ENCODE data around the gene TRIL.

TRIL gene

DNA sequence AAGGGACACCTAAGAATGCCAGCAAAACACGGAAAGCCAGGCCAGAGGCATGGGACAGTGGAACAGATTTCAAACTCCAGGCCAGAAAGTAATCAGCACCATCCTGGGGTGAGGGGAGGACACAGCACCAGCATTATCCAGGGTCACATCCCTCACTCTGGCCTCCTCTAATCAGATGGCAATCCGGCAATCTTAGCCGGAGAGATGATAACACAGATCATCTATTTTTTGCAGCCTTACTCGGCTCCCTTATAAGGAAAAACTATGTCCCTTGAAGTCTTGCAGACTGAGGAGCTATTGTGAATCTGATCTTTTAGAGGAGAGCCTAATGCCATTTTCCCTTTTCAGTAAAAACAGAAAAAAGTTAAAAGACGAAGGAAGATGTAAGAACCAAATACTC lies 16.5 kb downstream of the TRIL start:
- Histone ChIP-seq H3K36me3 (ENCODE audit: control insufficient read depth in 1 of 2, insufficient read depth in 2 of 2, low read length in 2 of 2) (no peaks in the 10 kb centered on the region), H3K27me3 (ENCODE audit: control insufficient read depth in 1 of 2, insufficient read depth in 2 of 2, low read length in 2 of 2) (no peaks in the 10 kb centered on the region), H3K27ac (ENCODE audit: low read depth, low read length) (no peak overlapping the region), H3K4me1 (ENCODE audit: control insufficient read depth in 1 of 2, insufficient read depth in 2 of 2, low read length in 2 of 2) (no peaks in the 10 kb centered on the region), H3K9me3 (ENCODE audit: control insufficient read depth in 1 of 2, low read length in 2 of 2) (no peaks in the 10 kb centered on the region), H3K9ac (ENCODE audit: low read depth in 1 of 2, low read length in 2 of 2) (no peak overlapping the region), H3K4me3 (ENCODE audit: low read depth in 1 of 2, low read length in 2 of 2) (no peak overlapping the region)

DNA sequence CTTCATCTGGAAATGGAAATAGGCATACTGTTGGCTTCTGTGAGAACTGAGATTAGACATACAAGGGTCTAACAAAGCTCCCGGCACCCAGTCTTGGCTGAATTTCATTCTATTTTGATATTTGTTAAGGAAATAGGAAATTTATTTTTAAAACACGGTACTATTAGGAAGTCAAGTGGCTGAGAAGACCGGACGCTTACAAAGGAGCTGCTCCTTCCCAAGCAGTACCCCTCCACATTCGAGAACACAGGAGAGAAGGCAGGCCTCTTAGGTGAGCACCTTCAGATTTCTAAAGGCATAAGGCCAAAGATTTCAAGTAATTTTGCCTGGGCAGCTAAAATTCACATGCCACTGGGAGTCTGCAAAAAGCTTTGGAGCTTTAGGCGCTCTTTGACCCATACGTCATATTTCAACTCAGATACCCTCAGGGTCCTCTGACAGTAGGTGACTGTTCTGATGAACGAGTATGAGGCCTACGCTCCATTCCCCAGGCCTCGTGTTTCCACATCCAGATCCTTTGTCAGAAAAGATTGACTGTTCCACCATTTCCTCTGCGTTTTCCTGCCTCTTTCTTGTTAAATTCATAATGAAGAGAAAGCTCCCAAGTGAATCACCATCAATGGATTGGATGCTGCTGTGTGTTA lies 17.3 kb downstream of the TRIL start:
- Histone ChIP-seq H3K9me3 (ENCODE audit: control insufficient read depth in 1 of 2, low read length in 2 of 2) (no peaks in the 10 kb centered on the region), H3K4me1 (ENCODE audit: control insufficient read depth in 1 of 2, insufficient read depth in 2 of 2, low read length in 2 of 2) (no peaks in the 10 kb centered on the region), H3K27ac (ENCODE audit: low read depth, low read length) (no peak overlapping the region)

DNA sequence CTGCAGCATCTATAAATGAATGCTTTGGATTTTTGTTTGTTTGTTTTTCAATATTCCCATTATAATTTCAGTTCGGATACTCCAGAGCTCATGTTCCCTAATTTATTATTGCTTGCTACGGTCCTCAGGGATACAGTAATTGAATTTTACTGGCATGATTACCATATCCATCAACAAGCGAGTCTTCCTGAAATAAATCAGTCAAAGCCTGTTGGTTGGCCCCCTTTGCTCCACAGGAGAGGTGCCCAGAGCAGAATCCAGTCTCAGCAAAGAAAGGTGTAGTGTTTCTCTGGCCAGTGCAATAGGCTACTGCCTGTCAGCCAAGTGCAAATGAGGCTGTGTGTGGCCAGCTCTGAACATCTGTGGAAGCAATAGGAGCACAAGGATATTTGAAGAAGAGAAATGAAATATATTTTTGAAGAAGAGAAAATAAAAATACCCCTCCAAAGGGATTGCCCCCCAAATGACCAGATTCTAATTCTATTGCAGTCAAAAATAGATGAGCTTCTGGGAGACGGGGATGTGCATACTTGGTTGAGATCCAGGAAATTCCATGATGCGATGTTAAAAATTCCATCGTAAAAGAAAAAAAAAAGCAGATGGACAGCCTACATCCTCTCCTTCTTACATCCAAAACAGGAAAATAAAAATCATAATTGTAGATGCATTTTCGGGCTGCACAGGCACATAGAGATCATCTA lies 18.1 kb downstream of the TRIL start:
- Histone ChIP-seq H3K9me3 (ENCODE audit: control insufficient read depth in 1 of 2, low read length in 2 of 2) (no peaks in the 10 kb centered on the region), H3K36me3 (ENCODE audit: control insufficient read depth in 1 of 2, insufficient read depth in 2 of 2, low read length in 2 of 2) (no peaks in the 10 kb centered on the region), H3K27ac (ENCODE audit: low read depth, low read length) (no peak overlapping the region), H3K4me1 (ENCODE audit: control insufficient read depth in 1 of 2, insufficient read depth in 2 of 2, low read length in 2 of 2) (no peaks in the 10 kb centered on the region), H3K27me3 (ENCODE audit: control insufficient read depth in 1 of 2, insufficient read depth in 2 of 2, low read length in 2 of 2) (no peaks in the 10 kb centered on the region), H3K4me3 (ENCODE audit: low read depth in 1 of 2, low read length in 2 of 2) (no peak overlapping the region), H3K9ac (ENCODE audit: low read depth in 1 of 2, low read length in 2 of 2) (no peak overlapping the region)

More for the DNA sequence above, 17.3 kb downstream of the TRIL start:
- no peak overlapping the region for H3K9ac ChIP-seq (ENCODE audit: low read depth in 1 of 2, low read length in 2 of 2)
- no peak overlapping the region for H3K4me3 ChIP-seq (ENCODE audit: low read depth in 1 of 2, low read length in 2 of 2)
- no peaks in the 10 kb centered on the region for H3K36me3 ChIP-seq (ENCODE audit: control insufficient read depth in 1 of 2, insufficient read depth in 2 of 2, low read length in 2 of 2)
- H3K27me3 ChIP-seq (ENCODE audit: control insufficient read depth in 1 of 2, insufficient read depth in 2 of 2, low read length in 2 of 2) = no peaks in the 10 kb centered on the region

DNA sequence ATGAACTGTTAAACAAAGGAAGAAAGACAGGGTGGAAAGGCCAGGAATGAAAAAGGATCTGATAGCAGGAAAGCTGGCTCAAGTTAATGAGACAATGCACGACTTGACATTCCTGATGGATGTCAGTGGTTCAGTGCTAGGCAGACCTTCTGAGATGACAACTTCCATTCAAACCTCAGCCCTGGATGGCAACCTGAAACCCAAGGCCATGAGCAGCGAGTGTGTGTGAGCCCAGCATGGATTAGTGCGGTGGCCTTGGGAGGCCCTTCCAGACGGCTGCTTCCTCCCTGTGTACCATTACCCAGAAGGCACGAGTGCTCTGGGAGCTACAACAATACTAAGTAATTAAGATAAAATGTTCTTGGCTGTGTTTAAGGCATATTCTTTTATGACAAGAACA lies 18.8 kb downstream of the TRIL start:
- Histone ChIP-seq H3K4me1 (ENCODE audit: control insufficient read depth in 1 of 2, insufficient read depth in 2 of 2, low read length in 2 of 2) (no peaks in the 10 kb centered on the region), H3K36me3 (ENCODE audit: control insufficient read depth in 1 of 2, insufficient read depth in 2 of 2, low read length in 2 of 2) (no peaks in the 10 kb centered on the region), H3K27me3 (ENCODE audit: control insufficient read depth in 1 of 2, insufficient read depth in 2 of 2, low read length in 2 of 2) (no peaks in the 10 kb centered on the region), H3K9me3 (ENCODE audit: control insufficient read depth in 1 of 2, low read length in 2 of 2) (no peaks in the 10 kb centered on the region), H3K9ac (ENCODE audit: low read depth in 1 of 2, low read length in 2 of 2) (no peak overlapping the region), H3K27ac (ENCODE audit: low read depth, low read length) (no peak overlapping the region), H3K4me3 (ENCODE audit: low read depth in 1 of 2, low read length in 2 of 2) (no peak overlapping the region)

DNA sequence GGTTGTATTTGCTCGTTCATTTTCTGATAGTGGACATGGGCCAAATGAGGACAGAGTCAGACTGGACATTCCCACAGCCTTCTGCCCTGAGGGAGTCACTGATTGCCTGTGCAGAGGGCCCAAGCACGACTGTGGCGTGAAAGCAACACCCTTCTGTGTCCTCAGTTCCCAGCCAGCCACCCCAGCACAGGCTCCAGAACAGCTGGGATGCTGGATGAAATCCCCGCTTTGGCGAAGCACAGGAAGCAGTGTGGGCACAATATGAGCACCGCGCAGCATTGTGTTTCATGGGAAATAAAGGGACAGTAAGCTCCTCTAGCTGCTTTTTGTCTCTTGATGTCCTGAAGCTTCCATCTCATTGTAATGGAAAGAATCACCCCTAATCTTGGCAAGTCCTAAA lies 20.5 kb downstream of the TRIL start:
- Histone ChIP-seq H3K27ac (ENCODE audit: low read depth, low read length) (no peak overlapping the region), H3K36me3 (ENCODE audit: control insufficient read depth in 1 of 2, insufficient read depth in 2 of 2, low read length in 2 of 2) (no peaks in the 10 kb centered on the region), H3K4me3 (ENCODE audit: low read depth in 1 of 2, low read length in 2 of 2) (no peak overlapping the region), H3K27me3 (ENCODE audit: control insufficient read depth in 1 of 2, insufficient read depth in 2 of 2, low read length in 2 of 2) (no peaks in the 10 kb centered on the region), H3K9ac (ENCODE audit: low read depth in 1 of 2, low read length in 2 of 2) (no peak overlapping the region), H3K9me3 (ENCODE audit: control insufficient read depth in 1 of 2, low read length in 2 of 2) (no peaks in the 10 kb centered on the region), H3K4me1 (ENCODE audit: control insufficient read depth in 1 of 2, insufficient read depth in 2 of 2, low read length in 2 of 2) (peaks cover 0 to 8% of the 10 kb centered on the region in 2 donors)

DNA sequence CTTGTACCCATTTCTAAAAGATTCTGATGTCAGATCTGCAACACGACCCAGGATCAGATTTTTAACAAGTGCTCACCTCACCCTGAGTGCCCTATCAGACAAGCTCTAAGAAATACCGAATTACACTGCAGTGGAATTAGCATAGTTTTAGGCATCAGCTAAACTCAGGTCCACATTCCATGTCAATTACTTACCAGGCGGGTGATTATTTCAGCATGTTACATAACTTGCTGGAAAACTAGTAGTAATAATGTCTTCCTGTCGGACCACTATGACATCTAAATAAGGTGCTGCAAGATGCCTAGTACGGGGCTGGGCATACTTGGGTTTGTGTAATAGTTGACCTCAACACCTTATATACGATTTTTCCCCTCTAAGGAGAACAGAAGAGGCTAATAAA lies 21.0 kb downstream of the TRIL start:
- Histone ChIP-seq H3K9ac (ENCODE audit: low read depth in 1 of 2, low read length in 2 of 2) (no peak overlapping the region), H3K9me3 (ENCODE audit: control insufficient read depth in 1 of 2, low read length in 2 of 2) (no peaks in the 10 kb centered on the region), H3K27me3 (ENCODE audit: control insufficient read depth in 1 of 2, insufficient read depth in 2 of 2, low read length in 2 of 2) (no peaks in the 10 kb centered on the region), H3K4me3 (ENCODE audit: low read depth in 1 of 2, low read length in 2 of 2) (no peak overlapping the region), H3K4me1 (ENCODE audit: control insufficient read depth in 1 of 2, insufficient read depth in 2 of 2, low read length in 2 of 2) (peaks cover 0 to 8% of the 10 kb centered on the region in 2 donors), H3K27ac (ENCODE audit: low read depth, low read length) (no peak overlapping the region), H3K36me3 (ENCODE audit: control insufficient read depth in 1 of 2, insufficient read depth in 2 of 2, low read length in 2 of 2) (no peaks in the 10 kb centered on the region)

DNA sequence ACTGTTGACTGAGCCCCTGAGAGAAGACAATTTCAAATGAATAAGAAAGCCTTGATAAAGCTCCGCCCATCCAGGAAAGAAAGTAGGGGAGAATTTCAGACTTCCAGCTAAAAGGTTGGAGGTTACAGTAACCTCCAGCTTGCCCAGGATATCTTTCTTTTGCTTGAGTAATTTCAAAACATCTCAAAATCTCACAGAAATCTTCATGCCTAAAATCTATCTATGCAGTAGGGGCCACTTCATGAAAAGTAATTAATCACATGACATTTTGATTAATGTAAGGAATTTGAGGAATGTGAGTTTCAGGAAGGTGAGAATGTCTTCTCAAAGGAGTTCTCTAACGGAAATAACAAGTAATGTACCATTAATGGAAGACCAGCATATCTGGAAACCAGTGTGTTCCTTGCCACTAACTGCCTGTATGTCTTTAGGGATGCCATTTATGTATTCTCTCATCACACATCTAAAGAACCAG lies 24.2 kb downstream of the TRIL start:
- Histone ChIP-seq H3K27ac (ENCODE audit: low read depth, low read length) (no peak overlapping the region), H3K36me3 (ENCODE audit: control insufficient read depth in 1 of 2, insufficient read depth in 2 of 2, low read length in 2 of 2) (no peaks in the 10 kb centered on the region), H3K9me3 (ENCODE audit: control insufficient read depth in 1 of 2, low read length in 2 of 2) (no peaks in the 10 kb centered on the region), H3K4me1 (ENCODE audit: control insufficient read depth in 1 of 2, insufficient read depth in 2 of 2, low read length in 2 of 2) (peaks cover 0 to 8% of the 10 kb centered on the region in 2 donors), H3K27me3 (ENCODE audit: control insufficient read depth in 1 of 2, insufficient read depth in 2 of 2, low read length in 2 of 2) (no peaks in the 10 kb centered on the region), H3K4me3 (ENCODE audit: low read depth in 1 of 2, low read length in 2 of 2) (peak overlapping the region; percentile 28 to 43), H3K9ac (ENCODE audit: low read depth in 1 of 2, low read length in 2 of 2) (no peak overlapping the region)

DNA sequence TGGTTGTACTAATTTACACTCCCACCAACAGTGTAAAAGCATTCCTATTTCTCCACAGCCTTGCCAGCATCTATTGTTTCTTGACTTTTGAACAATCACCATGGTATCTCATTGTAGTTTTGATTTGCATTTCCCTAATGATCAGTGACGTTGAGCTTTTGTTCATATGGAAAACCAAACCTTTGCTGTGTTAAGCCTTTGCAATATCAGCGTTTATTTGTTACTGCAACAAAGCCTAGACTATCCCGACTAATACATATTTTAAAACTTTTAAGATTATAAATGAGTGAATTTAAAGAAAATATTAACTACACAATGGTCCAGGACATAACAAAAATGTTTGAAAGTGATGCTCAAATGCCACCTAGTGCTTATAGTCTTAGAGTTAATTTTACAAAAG lies 26.6 kb downstream of the TRIL start:
- no peak overlapping the region for H3K9ac ChIP-seq (ENCODE audit: low read depth in 1 of 2, low read length in 2 of 2)
- H3K27ac ChIP-seq (ENCODE audit: low read depth, low read length) = no peak overlapping the region
- H3K4me1 ChIP-seq (ENCODE audit: control insufficient read depth in 1 of 2, insufficient read depth in 2 of 2, low read length in 2 of 2) = peaks cover 0 to 12% of the 10 kb centered on the region in 2 donors
- H3K27me3 ChIP-seq (ENCODE audit: control insufficient read depth in 1 of 2, insufficient read depth in 2 of 2, low read length in 2 of 2) = no peaks in the 10 kb centered on the region
- no peaks in the 10 kb centered on the region for H3K9me3 ChIP-seq (ENCODE audit: control insufficient read depth in 1 of 2, low read length in 2 of 2)
- H3K4me3 ChIP-seq (ENCODE audit: low read depth in 1 of 2, low read length in 2 of 2) = no peak overlapping the region
- no peaks in the 10 kb centered on the region for H3K36me3 ChIP-seq (ENCODE audit: control insufficient read depth in 1 of 2, insufficient read depth in 2 of 2, low read length in 2 of 2)

DNA sequence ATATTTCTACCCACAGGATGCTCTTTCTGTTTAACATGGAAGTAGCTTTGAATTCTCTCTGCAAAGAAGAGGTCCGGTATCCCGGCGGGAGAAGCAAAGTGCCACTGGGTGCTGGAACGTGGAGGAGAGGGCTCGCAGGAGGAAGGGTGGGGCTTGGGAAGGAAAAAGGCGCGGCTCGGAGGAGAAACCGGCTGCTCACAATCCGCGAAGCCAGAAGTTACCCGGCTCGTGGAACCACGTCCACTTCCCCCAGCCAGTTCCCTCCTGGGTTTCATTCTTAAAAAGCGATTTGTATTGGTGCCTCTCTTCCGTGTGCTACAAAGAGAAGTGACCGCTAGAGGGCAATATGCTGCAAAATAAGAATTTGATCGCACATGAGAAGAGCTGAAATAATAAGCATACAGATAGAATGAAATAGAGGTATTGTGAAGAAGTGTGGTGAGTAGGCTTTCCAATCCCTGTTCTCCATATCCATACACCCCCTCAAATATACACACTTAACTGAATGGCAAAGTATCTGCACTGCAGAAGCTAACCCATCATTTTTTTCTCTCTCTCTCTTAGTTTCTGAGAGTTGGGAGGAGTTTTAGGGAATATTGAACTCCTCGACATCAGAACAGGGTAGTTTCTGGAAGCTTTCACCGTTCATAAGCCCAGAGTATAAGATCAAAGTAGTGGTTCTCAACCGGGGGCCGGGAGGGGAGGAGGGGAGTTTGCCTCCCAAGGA lies 31.1 kb downstream of the TRIL start:
- Histone ChIP-seq H3K4me1 (ENCODE audit: control insufficient read depth in 1 of 2, insufficient read depth in 2 of 2, low read length in 2 of 2) (peaks cover 7 to 16% of the 10 kb centered on the region in 2 donors), H3K36me3 (ENCODE audit: control insufficient read depth in 1 of 2, insufficient read depth in 2 of 2, low read length in 2 of 2) (no peaks in the 10 kb centered on the region), H3K9me3 (ENCODE audit: control insufficient read depth in 1 of 2, low read length in 2 of 2) (no peaks in the 10 kb centered on the region), H3K4me3 (ENCODE audit: low read depth in 1 of 2, low read length in 2 of 2) (peak overlapping the region; percentile 65 to 83), H3K27ac (ENCODE audit: low read depth, low read length) (peak overlapping the region; percentile 11), H3K27me3 (ENCODE audit: control insufficient read depth in 1 of 2, insufficient read depth in 2 of 2, low read length in 2 of 2) (no peaks in the 10 kb centered on the region), H3K9ac (ENCODE audit: low read depth in 1 of 2, low read length in 2 of 2) (peak overlapping the region; percentile 61 to 77)

DNA sequence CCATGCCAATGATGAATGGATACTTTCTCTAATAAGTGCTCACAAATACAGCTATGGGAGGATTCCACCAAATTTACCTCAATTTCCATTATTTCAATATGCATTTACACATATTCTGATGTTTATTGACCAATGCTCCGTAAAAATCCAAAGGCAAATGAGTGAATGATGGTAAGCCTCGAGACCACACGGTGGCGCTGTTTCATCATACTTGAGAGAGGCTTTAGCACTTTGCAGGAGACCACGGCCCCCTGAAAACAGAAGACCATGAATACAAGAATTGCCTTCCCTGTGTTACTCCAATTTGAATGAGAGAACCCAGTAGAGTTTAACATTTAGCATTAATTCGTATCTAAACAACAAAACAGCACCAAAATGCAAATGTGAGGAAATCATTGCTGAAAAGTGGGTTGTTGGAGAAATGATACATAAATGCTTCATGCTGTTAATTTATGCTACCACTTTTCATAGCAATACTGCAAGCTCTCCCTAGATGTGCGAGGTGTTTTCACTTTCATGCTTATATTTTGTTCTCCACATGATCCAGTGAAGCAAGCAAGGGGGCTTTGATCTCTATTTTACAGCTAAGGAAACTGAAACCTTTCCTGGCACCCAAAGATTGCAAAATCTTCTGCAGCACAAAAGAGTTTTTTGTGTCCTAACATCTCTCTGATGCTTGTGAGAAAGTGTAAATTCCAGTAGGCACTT lies 35.4 kb downstream of the TRIL start:
- no peak overlapping the region for H3K27ac ChIP-seq (ENCODE audit: low read depth, low read length)
- no peak overlapping the region for H3K4me3 ChIP-seq (ENCODE audit: low read depth in 1 of 2, low read length in 2 of 2)
- no peak overlapping the region for H3K9ac ChIP-seq (ENCODE audit: low read depth in 1 of 2, low read length in 2 of 2)
- H3K27me3 ChIP-seq (ENCODE audit: control insufficient read depth in 1 of 2, insufficient read depth in 2 of 2, low read length in 2 of 2) = no peaks in the 10 kb centered on the region
- peaks cover 9 to 17% of the 10 kb centered on the region in 2 donors for H3K4me1 ChIP-seq (ENCODE audit: control insufficient read depth in 1 of 2, insufficient read depth in 2 of 2, low read length in 2 of 2)
- H3K36me3 ChIP-seq (ENCODE audit: control insufficient read depth in 1 of 2, insufficient read depth in 2 of 2, low read length in 2 of 2) = no peaks in the 10 kb centered on the region
- no peaks in the 10 kb centered on the region for H3K9me3 ChIP-seq (ENCODE audit: control insufficient read depth in 1 of 2, low read length in 2 of 2)

Measured in duodenal mucosa (tissue), 2 donors.